GM19372 (cell line): ENCODE data around the gene EHHADH.

ENCODE experiments used
- ATAC-seq: cut with Tn5 transposase; IDR thresholded peaks from one replicate; pipeline ENCODE4 v1.9.1; 2021; ENCODE audit warnings: mild to moderate bottlenecking, low read depth, moderate library complexity; ENCODE audit not compliant: unreplicated experiment

EHHADH gene

DNA sequence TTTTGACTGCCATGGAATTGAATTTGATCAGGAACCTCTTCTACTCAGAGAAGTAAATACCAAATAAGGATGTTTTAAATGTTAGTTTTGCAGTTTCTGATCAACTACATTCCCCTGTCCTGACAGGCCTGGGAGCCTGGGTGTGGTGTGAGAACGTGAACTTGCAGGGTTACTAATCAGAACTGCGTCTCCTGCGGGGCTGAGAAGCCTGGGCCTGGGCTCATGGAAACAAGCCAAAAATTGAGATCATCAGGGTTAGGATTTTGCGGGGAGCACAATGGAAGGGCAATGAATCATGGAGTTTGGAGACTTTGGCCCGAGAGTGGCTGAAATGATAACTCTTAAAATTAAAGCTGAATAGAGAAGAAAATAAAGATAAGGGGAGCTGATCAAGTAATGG, 53.2 kb downstream of the EHHADH start:
- no peak for ATAC-seq

DNA sequence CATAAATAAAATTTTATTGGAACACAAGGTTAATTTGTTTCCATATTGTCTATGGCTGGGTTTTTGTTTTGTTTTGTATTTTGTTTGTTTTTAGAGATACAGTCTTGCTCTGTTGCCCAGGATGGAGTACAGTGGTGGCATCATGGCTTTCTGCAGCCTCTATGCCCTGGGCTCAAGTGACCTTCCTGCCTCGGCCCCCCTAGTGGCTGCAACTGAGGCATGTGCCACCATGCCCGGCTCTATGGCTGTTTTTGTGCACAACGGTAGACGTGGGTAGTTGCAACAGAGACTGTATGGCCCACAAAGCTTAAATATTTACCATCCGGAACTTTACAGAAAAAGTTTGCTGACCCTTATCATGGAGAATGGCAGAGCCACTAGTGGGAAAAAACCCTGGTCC, 54.2 kb downstream of the EHHADH start:
- no peak for ATAC-seq

GRCh38 chr3:185199206-185199605, 54.6 kb downstream of the EHHADH start:
- ATAC-seq: no peak

- ATAC-seq: no peak
These were observed 56.8 kb downstream of the EHHADH start for GRCh38 chr3:185197068-185197467.

DNA sequence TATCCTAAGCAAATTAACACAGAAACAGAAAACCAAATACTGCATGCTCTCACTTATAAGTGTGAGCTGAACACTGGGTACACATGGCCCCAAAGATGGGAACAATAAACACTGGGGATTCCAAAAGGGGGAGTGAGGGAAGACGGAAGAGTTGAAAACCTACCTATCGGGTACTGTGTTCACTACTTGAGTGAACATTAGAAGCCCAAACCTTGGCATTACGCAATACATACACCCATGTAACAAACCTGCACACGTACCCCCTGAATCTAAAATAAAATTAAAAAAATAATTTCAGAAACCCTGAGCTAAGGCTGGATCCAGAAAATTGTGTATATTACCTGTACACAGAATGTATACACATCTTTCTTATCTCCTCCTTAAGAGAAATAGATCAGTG, 58.2 kb downstream of the EHHADH start:
- no peak for ATAC-seq

DNA sequence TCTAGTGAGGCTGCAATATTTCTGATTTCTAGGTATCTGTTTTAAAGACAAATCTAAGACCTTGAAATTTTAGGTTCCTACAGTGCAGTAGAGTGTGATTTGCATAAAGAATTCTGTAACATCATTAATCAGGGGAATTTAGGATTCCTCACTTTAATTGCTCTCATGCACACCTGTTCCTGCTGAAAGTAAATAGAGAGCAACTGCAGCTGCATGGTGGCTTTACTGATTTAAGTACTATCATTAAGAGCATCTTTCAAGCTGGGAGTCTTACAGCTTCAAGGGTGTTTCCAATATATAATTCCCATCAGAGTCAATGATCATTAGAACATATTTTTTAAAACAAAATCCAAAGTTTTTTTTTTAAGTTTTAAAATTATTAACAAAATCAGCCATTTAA, 65.0 kb downstream of the EHHADH start:
- ATAC-seq: no peak

DNA sequence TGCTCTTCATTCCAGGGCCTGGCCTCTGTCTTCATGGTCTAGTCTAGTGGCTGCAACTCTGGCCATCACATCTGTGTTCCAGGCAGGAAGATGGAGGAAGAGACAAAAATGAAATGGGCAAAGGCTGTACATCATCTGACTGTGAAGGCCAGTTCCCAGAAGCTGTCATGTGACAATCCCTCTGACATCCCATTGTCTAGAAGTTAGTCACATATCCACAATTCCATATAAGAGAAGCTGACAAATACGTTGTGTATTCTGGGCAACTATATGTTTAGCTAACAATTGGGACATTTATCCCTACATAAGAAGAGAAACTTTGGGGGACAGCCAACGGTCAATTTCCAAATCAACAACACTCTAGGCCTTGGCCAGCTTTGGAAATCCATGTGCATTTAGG, 66.5 kb downstream of the EHHADH start:
- no peak for ATAC-seq

DNA sequence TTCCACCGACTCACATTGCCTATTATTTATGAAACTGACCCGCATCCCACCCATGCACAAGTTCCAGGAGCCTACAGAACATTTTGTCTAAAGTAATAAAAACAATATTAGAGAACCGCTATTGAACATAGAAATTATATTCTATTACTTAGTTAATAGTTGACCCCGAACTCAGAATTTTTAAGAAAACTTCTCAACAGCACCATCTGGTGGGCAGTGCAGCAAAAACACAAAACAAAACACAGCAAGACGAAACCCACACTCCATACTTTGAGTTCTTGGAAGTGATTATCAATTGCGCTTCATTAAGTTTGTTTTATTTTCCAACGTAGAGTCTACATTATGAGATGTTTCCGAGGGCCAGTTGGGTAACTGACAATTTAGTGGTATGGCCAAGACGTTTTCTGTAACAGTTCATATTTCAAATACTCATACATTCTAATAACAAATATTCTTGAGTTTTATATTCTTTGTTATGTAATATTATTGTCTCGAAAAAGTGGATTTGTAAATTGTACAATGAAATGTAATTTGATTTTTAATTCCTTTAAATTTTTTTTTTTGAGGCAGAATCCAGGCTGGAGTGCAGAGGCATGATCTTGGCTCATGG, 77.0 kb downstream of the EHHADH start:
- no peak for ATAC-seq

- ATAC-seq: no peak
These were observed 78.4 kb downstream of the EHHADH start for GRCh38 chr3:185175370-185175987.

DNA sequence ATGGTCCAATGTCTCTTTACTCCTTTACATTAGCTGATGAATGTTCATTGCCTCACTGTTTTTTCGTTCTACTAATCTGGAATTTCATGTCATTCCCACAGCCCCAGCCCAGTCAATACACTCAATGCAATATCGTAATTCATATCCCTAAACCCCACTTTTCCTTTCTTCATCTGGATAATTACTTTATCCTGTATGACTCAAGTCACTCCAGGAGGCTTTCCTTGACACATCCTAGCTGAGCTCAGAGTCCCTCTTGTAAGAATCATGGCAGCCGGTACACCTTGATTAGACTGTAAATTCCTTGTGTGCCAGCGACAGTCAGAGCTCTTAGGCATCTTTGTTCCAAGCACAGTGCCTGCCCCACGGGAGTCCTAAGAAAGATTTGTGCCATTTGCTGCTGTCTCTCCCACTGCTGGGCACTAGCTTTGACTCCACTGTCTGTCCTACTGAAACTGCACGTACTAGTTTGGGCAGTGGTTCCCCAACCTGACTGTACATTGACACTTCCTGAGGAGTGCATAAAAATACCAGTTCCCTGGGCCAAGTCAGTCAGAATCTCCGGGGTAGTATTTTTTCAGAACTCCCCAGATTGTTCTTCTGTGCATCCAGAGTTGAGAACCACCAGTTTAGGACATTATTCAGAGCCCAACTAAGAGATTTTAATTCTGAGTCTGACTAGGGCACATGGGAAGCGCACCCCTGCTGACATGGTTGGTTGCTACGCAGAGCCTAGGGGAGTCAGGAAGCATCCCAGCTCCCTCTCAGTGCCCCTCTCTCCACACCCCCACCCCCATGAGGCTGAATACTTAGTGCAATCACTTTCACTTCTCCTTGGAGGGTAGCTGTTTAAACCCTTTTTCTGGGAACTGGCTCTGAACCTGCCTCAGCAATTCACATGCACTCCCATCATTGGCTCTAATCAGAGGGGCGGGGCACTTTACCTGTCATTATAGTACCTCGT, 81.5 kb downstream of the EHHADH start:
- no peak for ATAC-seq

DNA sequence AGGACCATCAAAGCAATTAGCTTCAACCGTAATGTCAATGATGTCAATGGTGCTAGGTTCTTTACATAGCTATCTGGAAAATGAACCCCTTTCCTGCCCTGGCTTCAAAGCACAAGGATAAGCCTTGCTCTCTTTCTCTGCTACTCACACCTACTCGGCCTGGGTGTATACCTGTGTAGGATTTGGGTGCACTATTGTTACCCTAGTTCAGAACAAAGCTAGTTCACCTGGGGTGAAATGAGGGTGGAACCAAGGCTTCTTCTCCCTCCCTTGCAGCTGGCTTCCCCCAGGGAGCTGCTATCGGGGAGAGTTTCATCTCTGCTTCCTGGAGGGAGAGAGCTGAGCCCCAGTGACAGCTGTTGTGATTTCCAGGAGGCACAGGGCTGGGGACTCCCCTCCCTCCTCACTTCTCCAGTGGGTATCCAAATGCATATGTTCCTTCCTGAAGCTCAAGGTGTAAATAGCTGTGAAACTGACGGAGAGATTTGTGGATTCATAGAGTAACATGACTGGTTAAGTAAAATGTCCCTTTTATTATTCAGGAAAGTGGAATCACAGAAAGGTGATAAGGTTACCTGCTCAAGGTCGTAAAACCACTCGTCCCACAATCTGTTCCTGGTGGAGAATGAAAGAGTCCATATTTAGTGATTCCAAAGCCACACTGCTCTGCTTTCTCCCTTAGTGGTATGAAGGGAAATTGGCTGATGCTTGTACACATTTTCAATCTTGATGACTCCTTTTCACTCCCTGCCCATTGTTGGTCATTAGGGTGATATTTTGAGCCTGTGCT, 89.2 kb downstream of the EHHADH start:
- ATAC-seq: no peak

DNA sequence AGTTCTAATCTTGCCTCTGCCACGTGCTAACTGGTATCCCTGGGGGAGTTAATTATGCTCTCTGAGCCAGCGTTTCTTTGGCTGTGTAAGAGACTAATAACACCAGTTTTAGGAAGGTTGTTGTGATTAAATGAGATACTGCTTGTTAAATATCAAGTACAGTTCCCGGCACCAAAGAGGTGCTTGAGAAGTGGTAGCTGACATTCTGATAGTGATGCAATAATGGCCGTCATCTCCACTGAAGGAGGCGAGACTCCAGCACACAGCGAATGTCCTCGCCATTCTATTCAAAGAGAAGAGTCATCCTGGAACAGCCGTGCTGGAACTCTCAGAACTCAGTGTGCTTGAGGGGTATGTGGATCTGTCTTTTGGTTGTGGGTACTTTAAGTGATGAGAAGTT, 91.2 kb downstream of the EHHADH start:
- ATAC-seq: no peak

- no peak for ATAC-seq
These were observed 92.1 kb downstream of the EHHADH start for GRCh38 chr3:185161761-185162160.

DNA sequence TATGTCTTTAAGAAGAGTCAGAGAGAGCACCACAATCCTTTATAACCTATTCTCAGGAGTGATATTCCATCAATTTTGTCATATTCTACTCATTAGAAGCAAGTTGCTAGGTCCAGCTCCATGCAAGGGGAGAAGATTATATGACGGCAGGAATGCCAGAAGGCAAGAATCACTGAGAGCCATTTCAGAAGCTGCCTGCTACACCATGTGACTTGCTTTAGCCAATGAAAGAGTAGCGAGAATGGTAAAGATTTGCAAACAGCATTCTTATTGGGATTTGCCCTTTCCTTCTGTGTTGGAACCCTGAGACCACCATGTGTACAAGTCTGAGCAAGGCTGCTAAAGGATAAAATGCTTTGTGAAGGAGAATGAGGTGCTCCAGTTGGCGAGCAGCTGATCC, 96.5 kb downstream of the EHHADH start:
- ATAC-seq: no peak

- no peak for ATAC-seq
These were observed 98.2 kb downstream of the EHHADH start for GRCh38 chr3:185155678-185156077.

- no peak for ATAC-seq
These were observed 99.8 kb downstream of the EHHADH start for GRCh38 chr3:185153861-185154629.

DNA sequence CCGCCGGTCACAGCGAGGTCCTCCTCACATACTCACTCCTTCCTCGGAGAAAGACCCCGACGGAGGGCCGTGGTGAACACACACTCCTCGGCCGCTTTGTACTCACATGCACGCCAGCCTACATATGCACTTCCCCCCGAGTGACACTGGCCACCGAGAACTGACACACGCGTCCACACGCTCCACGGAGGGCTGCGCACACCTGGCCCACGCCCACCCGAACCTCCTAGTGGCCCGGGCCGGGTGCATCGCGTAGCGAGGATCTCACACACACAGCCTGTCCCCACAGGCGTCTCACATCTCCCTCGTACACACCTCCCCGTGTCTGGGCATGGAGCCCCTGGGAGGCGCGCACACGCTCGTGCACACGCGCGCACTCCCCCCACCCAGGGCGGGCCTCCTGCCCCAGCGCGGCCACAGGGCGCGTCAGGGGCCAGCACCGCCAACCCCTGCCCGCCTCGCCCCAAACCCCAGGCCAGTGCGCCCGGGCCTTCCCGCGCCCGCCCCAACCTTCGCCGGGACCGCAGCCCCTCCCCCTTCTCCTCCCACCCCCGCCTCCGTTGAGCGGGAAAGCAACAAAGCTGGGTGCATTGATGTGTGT, 100.6 kb downstream of the EHHADH start:
- ATAC-seq: no peak

DNA sequence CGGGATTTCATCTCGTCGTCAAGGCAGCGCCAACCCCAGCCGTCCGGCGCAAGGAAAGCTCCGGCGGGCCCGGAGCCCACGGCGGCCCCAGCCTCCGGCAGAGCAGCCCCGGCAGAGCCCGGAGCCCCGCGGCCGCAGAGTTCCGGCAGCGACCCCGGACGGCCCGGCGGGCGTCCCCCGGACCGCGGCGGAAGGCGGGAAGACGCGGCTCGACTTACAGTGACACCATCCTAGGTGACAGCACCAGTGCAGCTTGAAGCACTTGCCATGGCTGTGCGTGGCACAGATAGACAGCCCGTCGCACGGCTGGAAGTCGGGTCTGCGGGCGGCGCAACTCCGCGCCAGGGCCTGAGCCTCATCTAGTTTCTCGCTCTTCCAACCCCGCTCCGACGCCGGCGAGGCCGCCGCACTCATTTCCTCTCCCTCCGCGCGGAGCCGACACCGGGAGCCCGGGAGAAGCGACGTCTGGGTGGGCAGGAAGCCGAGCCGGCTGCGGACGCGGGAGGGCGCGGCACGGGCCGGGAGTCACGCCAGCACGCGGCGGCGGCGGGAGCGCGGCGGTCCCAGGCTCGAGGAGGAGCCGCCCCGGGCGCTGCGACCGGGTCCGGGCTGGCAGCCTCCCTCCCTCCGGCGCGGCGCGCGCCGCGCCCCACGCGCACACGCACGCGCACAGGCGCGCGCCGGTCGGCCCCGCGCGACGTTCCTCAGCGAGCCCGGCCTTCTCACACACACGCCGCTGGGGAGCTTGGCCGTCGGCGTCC, 101.3 kb downstream of the EHHADH start, which contains the start of gene C3orf70:
Gene C3orf70, minus strand, starts transcription at position 651 of the 761 bp plus-strand sequence. Its CDS starts 237 bp downstream, at position 414.
- no peak for ATAC-seq

GRCh38 chr3:185151964-185152409, 101.9 kb downstream of the EHHADH start:
- no peak for ATAC-seq
